Erythroblast (primary cell): ENCODE data around the gene MNX1.

ENCODE experiments used
- GATA1 ChIP-seq: IDR thresholded peaks from 2 replicates; pipeline ENCODE4 v1.6.1; 2011; ENCODE audit warnings: low read depth, mild to moderate bottlenecking, control low read depth, low read length, moderate library complexity
- POLR2A ChIP-seq: IDR thresholded peaks from 2 replicates; pipeline ENCODE4 v1.6.1; 2011; ENCODE audit warnings: mild to moderate bottlenecking, low read length

GRCh38 chr7:157046681-157047080, 36.2 kb upstream of the MNX1 start:
- TF ChIP-seq POLR2A (no peak), GATA1 (no peak)
